CD4-positive, alpha-beta T cell treated with Interleukin-2 at 100 ng/mL for 4 hours (primary cell): ENCODE data around the gene TANGO6.
"Not testable (repeated sequence)": the region's sequence is repeated elsewhere in the genome, so short reads cannot be mapped to it uniquely, and the experiment has no call there.

Experiments used
- DNase-seq: peaks from one replicate; pipeline ENCODE4 v3.0.0-alpha.2; 2020; ENCODE audit warnings: low spot score

TANGO6 gene

DNA sequence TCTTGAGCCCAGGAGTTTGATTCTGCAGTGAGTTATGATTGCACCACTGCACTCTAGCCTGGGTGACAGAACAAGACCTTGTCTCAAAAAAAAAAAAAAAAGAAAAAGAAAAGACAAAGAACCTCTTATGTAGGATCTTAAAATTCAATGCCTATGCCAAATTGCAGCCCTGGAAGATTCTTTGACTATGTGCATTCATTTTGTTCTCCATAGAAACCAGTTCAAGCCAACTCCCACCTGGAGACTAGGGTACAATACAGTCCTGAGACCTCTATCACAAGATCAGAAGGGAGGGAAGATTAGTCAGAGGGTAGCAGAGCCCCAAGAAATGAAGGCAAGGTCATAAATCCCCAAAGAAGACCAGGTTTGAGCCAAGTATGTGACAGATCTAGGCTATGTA is 171.5 kb downstream of the TANGO6 start:
- no peak for DNase-seq

DNA sequence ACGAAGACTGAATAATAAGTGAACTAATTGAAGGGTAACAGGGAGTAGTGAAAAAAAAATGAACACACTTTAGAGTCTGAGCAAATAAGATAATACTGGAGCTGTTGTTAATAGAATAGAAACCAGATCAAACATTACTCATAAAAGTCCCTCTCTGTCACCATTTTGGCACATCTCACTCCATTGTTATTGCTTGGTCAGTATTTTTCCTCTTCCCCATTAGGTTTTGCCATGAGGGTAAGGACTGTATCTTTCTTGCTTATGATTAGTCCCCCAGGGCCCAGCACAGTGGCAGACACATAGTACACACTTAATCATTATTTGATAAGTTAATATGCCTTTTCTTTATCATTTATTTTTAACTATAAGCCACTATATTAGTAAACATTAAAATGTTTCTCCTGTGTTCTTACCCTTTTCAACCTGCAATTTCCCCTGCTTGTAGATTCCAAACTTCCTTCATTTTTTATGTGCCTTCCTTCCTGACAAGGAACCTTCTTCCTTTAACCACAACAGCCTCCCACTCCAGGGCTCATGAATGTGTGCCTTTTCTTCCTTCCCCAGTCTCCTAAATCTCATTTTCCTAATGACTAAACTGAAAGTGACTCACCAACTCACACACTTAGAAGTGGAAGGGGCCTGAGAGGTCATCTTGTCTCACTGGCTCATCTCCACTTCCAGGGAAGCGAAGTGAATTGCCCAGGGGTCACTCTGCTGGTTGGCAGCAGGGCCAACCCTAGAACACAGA is 173.9 kb downstream of the TANGO6 start:
- DNase-seq, result no peak

DNA sequence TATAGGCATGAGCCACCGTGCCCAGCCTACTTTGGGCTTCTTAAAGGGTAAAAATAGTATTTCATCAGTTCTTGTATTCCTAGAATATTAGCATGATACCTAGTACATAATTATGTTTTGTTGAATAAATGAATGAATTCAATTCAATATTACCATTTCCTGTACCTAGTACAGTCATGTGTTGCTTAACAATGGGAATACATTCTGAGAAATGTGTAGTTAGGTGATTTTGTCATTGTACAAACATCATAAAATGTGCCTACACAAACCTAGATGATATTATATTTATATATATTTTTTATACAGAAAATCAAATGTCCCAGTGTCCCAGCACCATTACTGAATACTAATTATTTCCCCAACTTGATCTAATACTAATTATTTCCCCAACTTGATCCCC is 176.5 kb downstream of the TANGO6 start:
- DNase-seq, result no peak

DNA sequence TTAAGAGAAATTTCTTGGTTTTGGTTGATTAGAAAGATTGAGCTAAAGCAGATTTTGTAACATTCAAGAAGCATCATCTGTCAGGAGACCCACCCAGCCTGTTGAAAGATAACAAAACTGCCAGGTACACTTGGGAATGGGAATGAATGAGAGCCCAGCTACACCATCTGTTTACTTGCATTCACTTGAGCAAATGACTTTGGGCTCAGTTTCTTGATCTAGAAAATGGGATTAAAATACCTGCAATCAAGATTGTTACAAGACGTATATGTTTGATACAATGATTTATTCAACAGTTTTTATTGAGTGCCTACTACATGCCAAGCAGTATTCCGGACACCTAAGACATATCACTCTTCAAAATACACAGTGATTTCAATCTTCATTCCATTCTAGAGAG is 185.8 kb downstream of the TANGO6 start:
- DNase-seq, result no peak

DNA sequence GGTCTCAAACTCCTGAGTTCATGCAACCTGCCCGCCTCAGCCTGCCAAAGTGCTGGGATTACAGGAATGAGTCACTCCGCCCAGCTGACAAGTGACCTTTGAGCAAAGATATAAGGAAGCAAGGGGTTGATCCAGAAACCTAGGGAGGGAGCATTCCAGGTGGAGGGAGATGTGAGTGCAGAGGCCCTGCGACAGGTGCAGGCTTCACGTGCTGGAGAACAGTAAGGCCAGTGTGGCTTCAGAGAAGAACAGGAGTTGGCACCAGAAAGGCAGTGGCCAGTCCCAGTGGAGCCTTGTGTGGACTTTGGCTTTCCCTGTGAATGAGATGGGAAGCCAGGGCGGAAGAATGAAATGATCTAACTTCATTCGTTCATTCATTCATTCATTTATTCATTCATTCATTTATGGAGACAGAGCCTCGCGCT is 188.6 kb downstream of the TANGO6 start:
- no peak for DNase-seq

DNA sequence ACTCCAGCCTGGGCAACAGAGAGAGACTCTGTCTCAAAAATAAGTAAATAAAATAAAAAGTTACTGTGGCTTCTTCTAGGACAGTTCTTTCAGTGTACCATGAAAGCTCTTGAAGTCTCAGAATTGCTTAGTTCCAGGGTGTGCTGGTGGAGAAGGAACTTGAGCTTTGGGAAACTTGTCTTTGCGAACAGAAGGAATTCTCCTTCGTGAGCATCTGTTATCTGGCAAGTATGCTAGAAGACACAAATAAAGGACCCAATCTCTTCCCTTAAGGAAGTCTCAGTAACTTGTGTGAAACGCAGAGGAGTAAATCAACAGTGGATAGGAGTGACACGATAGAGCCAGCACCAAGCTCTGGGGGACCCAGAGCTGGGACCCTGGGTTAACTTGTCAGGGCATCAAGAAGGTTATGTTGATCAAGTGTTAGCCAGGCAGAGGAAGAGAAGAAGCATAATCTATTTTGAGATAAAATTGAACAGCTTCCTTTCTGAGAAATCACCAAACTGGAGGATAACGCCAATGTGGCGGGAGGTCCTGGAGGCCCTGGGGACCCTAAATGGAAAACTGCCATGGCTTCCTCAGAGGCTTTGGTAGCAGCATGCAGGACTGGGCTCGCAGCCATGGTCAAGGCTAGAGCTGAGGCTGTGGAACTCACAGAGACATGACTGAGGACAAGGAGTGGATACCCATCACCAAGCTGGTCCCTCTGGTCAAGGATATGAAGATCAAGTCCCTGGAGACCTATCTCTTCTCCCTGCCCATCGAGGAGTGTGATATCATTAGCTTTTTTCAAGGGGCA is 190.0 kb downstream of the TANGO6 start:
- DNase-seq, result no peak

DNA sequence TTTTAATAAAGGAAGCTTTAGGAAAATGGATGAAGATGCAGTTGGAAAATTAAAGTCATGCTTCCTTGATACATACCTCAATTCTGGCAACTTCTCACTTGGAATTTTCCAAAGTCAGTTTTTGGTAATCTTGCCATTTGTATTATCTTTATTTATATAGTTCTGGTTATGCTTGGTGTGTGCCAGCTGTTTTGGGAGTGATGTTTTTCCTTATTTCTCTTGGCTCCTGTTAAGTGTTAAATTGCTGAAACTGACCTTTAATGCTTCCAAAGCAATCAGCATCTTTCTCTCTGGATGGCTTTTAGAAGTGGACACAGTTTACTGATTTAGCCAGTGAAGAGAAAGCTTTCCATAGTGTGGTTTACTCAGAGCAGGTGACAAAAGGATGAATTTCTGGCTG is 192.0 kb downstream of the TANGO6 start:
- no peak for DNase-seq

DNA sequence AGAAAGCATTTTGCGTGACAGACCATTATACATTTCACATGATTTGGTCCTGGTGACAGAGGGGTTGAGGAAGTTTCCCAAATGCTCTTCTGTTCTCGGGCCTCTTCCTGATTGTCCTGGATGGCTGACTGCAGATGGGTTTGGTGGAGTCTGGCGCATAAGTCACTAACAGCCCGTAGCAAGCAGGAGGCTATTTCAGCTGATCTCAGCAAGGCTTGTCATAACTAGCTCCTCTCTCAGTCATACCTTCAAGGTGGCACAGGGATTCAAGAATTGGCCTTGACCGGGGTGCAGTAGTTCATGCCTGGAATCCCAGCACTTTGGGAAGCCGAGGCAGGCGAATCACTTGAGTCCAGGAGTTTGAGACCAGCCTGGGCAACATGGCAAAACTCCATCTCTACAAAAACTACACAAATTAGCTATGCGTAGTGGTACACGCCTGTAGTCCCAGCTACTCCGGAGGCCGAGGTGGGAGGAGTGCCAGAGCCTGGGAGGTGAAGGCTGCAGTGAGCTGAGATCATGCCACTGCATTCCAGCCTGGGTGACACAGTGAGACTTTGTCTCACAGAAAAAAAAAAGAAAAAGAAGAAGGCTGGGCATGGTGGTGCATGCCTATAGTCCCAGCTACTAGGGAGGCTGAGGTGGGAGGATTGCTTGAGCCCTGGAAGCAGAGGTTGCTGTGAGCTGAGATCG is 193.2 kb downstream of the TANGO6 start:
- no peak for DNase-seq

DNA sequence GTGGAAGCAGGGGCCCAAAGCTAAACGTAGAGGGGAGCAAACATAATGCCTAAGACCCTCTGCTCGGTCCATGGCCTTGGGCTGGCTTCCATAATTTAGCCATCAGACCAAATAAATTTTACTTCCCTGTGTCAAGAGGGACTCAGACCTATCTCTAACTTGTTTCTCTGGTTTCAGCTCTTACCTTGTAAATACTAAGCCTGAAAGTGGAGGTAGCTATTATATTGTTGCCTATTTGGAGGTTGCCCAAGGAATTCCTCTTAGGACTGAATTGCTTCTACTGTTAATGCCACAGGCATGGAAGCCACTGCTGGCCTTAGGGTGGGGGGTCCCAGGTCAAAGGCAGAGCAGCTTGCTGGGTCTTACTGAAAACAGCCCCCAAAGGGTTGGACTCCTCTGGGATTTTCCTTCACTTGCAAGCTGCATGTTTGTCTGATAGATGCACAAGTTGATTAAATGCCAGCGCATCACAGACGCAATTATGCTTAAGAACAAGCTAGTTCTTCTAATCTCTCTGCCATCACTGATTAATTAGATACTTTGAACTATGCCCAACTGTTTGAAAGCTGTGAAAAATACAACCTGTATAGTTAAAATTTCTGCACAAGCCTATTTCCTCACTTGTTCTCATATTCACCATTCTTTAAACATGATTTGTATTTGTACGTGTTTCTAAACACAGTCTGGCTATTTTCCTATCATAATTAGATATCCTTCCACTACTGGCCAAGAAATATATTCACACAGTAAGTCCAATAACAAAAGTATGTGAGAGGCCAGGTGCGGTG is 194.2 kb downstream of the TANGO6 start:
- no peak for DNase-seq

DNA sequence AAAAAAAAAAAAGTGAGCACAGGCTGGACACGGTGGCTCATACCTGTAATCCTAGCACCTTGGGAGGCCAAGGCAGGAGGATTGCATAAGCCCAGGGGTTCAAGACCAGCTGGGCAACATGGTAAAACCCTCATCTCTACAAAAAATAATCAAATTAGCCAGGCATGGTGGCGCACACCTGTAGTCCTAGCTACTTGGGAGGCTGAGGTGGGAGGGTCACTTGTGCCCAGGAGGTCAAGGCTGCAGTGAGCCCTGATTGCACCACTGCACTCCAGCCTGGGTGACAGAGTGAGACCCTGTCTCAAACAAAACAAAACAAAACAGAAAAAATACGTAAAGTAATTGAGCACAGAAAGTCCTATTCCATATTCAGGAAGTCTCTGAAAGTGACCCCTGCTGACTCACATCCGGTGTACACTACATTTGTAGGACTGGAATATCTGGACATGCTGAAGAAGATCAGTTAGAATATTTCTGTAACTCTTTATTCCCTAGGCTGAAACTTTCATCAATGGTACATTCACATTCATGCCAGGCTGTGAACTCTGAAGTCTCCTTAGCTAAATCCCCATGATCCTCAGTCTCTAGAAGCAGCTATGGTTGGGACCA is 196.1 kb downstream of the TANGO6 start:
- no peak for DNase-seq

DNA sequence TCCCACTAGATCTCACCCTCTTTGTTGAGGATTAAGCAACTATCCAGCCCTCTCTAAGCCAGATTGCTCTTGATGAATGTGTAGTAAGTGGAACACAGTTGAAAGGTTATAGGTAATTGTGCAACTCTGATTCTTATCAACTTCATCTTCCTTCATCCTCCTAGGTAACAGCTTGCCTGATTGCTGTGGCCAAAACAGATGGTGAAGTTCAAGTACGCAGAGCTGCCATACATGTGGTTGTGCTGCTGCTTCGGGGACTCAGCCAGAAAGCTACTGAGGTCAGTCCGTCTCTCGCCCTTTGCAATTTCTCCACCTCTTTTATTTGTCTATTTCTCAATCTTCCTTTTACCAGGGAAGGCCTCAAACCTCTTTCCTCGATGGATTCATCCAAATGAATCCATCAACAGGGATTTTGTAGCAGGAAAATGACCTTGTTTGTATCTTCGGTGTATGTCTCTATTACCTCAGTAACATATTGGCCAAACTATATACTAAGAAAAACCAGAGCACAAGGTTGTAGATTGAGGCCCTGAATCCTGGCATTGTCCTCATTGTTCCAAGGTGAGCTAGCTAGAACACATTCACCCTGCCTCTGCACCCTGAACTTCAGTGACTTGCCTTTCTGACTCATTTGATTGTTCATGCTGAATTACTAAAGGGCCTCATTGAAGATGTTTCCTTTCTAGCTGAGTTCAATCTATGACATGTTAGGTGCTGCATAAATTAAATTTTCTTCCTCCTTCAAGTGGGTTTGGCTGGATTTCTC is 197.0 kb downstream of the TANGO6 start:
- no peak for DNase-seq

DNA sequence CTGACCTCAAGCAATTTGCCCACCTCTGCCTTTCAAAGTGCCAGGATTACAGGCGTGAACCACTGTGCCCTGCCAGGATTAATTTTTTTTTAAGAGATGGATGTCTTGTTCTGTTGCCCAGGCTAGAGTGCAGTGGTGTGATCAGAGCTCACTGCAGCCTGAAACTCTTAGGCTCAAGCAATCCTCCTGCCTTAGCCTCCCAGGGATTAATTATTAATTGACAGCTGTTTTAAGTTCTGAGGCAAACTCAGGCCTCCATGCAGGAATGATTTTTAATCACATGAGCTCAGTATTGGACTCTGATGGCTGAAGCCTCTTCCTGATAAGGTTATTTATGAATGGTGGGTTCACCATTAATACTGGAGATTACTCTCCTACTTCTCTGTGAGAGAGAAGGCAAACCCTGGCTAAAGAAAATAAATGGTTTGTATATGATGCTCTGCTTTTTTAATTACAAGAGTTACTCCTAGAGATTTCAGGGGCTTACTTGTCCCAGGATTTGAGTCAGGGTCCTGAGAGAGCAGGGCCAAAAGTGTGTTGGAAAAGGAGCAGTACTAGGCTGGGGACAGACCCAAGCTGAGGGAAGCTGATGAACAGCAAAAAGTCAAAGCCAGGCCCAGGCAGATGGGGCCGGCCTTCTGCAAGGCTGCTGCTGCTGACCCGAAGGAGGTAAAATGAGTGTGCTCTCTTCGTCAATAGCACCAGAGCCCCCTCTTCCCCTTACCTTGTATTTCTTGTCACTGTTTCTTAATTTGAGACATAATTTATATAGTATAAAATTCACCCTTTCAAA is 205.2 kb downstream of the TANGO6 start:
- no peak for DNase-seq

DNA sequence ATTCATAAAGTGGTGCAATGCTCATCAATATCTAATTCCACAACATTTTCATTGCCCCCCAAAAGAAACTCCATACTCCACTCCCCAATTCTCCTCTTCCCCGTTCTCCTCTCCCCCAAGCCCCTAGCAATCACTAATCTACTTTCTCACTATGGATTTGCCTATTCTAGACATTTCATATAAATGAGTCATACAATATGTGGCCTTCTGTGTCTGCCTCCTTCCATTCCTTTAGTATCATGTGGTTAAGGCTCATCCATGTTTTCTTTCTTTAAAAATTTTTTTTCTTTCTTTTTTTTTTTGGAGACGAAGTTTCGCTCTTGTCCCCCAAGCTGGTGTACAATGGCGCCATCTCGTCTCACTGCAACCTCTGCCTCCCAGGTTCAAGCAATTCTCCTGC is 205.8 kb downstream of the TANGO6 start:
- DNase-seq, result no peak

DNA sequence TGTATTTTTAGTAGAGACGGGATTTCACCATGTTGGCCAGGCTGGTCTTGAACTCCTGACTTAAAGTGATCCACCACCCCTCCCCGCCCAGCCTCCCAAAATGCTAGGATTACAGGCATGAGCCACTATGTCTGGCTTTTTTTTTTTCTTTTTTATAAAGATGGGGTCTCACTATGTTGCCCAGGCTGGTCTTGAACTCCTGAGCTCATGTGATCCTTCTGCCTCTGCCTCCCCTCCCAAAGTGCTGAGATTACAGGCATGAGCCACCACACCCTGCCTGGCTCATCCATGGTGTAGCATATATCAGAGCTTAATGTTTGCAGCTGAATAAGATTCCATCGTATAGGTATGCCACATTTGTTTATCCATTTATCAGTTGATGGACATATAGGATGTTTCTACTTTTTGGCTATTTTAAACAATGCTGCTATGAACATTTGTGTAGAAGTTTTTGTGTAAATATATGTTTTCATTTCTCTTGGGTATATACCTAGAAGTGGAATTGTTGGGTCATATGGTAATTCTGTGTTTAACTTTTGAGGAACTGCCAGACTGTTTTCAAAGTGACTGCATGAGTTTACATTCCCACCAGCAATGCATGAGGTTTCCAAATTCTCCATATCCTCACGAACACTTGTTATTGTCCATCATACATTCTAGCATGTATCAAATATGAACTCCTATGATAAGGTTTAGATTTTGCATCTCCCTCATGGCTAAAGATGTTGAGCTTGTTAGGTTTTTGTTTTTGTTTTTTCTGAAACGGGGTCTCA is 206.5 kb downstream of the TANGO6 start:
- no peak for DNase-seq

DNA sequence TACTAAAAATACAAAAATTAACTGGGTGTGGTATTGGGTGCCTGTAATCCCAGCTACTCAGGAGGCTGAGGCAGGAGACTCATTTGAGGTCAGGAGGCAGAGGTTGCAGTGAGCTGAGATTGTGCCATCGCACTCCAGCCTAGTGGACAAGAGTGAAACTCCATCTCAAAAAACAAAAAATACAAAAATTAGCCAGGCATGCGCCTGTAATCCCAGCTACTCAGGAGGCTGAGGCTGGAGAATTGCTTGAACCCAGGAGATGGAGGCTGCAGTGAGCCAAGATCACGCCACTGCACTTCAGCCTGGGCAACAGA is 208.1 kb downstream of the TANGO6 start:
- DNase-seq, result not testable (repeated sequence)

DNA sequence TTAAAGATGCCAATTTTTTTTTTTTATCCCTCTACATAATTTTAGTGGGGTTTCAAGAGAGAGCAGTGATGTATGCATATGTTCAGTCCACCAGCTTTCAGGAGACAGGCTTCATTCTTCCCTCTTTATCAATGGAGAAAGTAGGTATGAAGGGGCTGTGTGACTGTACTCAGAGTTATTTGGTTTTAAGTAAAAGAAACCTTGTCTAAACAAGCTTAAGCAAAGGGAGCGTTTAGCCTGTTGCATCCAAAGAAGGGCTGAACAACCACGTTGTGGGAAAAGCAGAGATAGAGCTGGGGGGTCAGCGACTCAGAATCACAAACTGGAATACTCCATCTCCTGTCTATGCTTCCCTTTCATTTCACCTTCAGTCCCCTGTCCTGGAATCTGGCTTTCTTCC is 211.7 kb downstream of the TANGO6 start:
- DNase-seq, result no peak

DNA sequence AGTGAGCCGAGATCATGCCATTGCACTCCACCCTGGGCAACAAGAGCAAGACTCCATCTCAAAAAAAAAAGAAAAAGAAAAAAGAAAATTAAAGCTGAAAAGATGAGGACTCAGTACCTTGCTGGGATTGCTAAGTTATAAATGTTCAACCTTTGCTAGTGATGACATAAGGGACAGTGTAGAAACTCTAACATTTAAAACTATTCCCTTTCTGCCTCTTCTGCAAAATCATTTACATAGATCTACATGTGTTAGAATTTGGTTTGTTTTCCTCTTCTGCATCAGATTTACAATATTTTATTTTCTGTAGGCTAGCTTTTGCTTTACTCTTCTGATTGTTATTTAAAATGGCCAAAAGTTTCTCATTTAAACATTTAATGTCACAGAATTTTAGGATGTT is 212.6 kb downstream of the TANGO6 start:
- no peak for DNase-seq

DNA sequence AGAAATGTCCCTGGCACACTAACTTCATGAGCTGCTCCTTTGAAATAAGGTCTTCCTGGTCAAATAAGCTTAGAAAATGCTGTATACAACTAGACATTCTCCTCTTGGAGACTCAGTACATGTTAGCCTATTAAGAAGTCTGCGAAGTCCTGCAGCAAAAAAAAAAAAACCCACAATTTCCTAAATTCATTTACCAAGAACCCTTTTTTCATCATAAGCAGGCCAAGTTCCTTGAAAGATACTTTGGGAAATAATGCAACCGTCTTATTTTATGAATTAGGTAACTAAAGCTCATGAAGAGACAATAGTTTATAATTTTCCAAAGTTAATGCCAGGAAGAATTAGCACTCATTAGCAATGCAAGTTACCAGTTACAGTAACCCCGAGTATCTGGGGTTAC is 213.1 kb downstream of the TANGO6 start:
- DNase-seq, result no peak
